Activated naive CD8-positive, alpha-beta T cell treated with anti-CD3 and anti-CD28 coated beads for 36 hours (primary cell): ENCODE results near the gene TMEM174. TPM values are rescaled to one million over a fixed set of nuclear protein-coding genes. Genes with fewer than 3 reads are reported as not detected.
"Not testable (repeated sequence)": the region's sequence is repeated elsewhere in the genome, so short reads cannot be mapped to it uniquely, and the experiment has no call there.

Experiments used
- DNase-seq: peaks from one replicate; pipeline ENCODE4 v3.0.0; 2021
- H3K27ac Mint-ChIP-seq: one replicate; pipeline ENCODE4 v1.8.0; 2022; ENCODE audit warnings: mild to moderate bottlenecking, moderate library complexity, mixed read lengths
- H3K27me3 Mint-ChIP-seq: one replicate; pipeline ENCODE4 v1.8.0; 2022; ENCODE audit warnings: mild to moderate bottlenecking, mixed read lengths
- H3K36me3 Mint-ChIP-seq: one replicate; pipeline ENCODE4 v1.8.0; 2021; ENCODE audit warnings: mild to moderate bottlenecking, mixed read lengths
- H3K4me1 Mint-ChIP-seq: one replicate; pipeline ENCODE4 v1.8.0; 2021; ENCODE audit warnings: mixed read lengths
- H3K4me3 Mint-ChIP-seq: one replicate; pipeline ENCODE4 v1.8.0; 2022; ENCODE audit warnings: mild to moderate bottlenecking, moderate library complexity, mixed read lengths
- H3K9me3 Mint-ChIP-seq: one replicate; pipeline ENCODE4 v1.8.0; 2022; ENCODE audit warnings: mixed read lengths
- total RNA-seq, 2 experiments: library from RNA; stranded (reverse); gene quantifications; one replicate each; pipeline ENCODE4 v1.2.3, GENCODE V29; 2021

The TMEM174 gene
- total RNA-seq, 2 experiments from 2014 or later: not detected

GRCh38 chr5:73218552-73219171 lies 45.7 kb downstream of the TMEM174 start:
- Mint-ChIP-seq H3K4me1 (peaks cover 8% of the 10 kb centered on the region), H3K27me3 (peaks cover 99% of the 10 kb centered on the region), H3K36me3 (no peaks in the 10 kb centered on the region), H3K4me3 (no peak overlapping the region), H3K27ac (no peak overlapping the region), H3K9me3 (no peaks in the 10 kb centered on the region)
- no peak for DNase-seq

- H3K4me3 Mint-ChIP-seq, H3K27ac Mint-ChIP-seq, H3K4me1 Mint-ChIP-seq, H3K9me3 Mint-ChIP-seq, DNase-seq, H3K36me3 Mint-ChIP-seq: not testable (repeated sequence)
- H3K27me3 Mint-ChIP-seq: peaks cover 100% of the 10 kb centered on the region
Measured at GRCh38 chr5:73219336-73219735, 46.3 kb downstream of the TMEM174 start.

GRCh38 chr5:73221161-73221560 lies 48.2 kb downstream of the TMEM174 start:
- H3K9me3 Mint-ChIP-seq: no peaks in the 10 kb centered on the region
- H3K27ac Mint-ChIP-seq: no peak overlapping the region
- no peak overlapping the region for H3K4me3 Mint-ChIP-seq
- no peaks in the 10 kb centered on the region for H3K4me1 Mint-ChIP-seq
- peaks cover 95% of the 10 kb centered on the region for H3K27me3 Mint-ChIP-seq
- DNase-seq: no peak
- H3K36me3 Mint-ChIP-seq: no peaks in the 10 kb centered on the region

- Mint-ChIP-seq H3K27ac (no peak overlapping the region), H3K36me3 (no peaks in the 10 kb centered on the region), H3K9me3 (no peaks in the 10 kb centered on the region), H3K4me3 (no peak overlapping the region), H3K4me1 (no peaks in the 10 kb centered on the region), H3K27me3 (peaks cover 95% of the 10 kb centered on the region)
- no peak for DNase-seq
Measured at GRCh38 chr5:73221726-73222125, 48.7 kb downstream of the TMEM174 start.

- H3K27me3 Mint-ChIP-seq: peaks cover 95% of the 10 kb centered on the region
- H3K4me1 Mint-ChIP-seq: no peaks in the 10 kb centered on the region
- H3K4me3 Mint-ChIP-seq: no peak overlapping the region
- H3K9me3 Mint-ChIP-seq: no peaks in the 10 kb centered on the region
- DNase-seq: no peak
- H3K27ac Mint-ChIP-seq: no peak overlapping the region
- no peaks in the 10 kb centered on the region for H3K36me3 Mint-ChIP-seq
Measured at GRCh38 chr5:73222173-73222572, 49.2 kb downstream of the TMEM174 start.

Other genes starting within 250 kb of the TMEM174 start
- under 1 TPM; 0.16 to 0.52 TPM for gene FCHO2, start 217.2 kb upstream of the TMEM174 start, total RNA-seq
- gene TMEM171, start 52.6 kb upstream of the TMEM174 start, total RNA-seq: not detected